NK-92 (cell line): ENCODE results near the gene TCEA2.

ENCODE experiments used
- DNase-seq: peaks from one replicate; lab custom pipeline; 2025; ENCODE audit not compliant: unreplicated experiment; lab: John Stamatoyannopoulos, UW

The TCEA2 gene

GRCh38 chr20:64090165-64090564 is 27.2 kb downstream of the TCEA2 start:
- DNase-seq: no peak

- DNase-seq: no peak
Observed at GRCh38 chr20:64091340-64091739, 28.3 kb downstream of the TCEA2 start.

GRCh38 chr20:64091770-64092169 is 28.8 kb downstream of the TCEA2 start:
- no peak for DNase-seq

- no peak for DNase-seq
Observed at GRCh38 chr20:64092258-64093012, 29.4 kb downstream of the TCEA2 start.

GRCh38 chr20:64093013-64093503 is 30.1 kb downstream of the TCEA2 start:
- DNase-seq: no peak

GRCh38 chr20:64095455-64095854 is 32.5 kb downstream of the TCEA2 start:
- no peak for DNase-seq

- no peak for DNase-seq
Observed at GRCh38 chr20:64095927-64096326, 32.9 kb downstream of the TCEA2 start.

GRCh38 chr20:64096535-64096934 is 33.5 kb downstream of the TCEA2 start:
- no peak for DNase-seq

- no peak for DNase-seq
Observed at GRCh38 chr20:64098471-64099013, 35.5 kb downstream of the TCEA2 start.

GRCh38 chr20:64099086-64099786 is 36.2 kb downstream of the TCEA2 start:
- DNase-seq: no peak

GRCh38 chr20:64099880-64100565 is 37.0 kb downstream of the TCEA2 start:
- DNase-seq: no peak

- DNase-seq: no peak
Observed at GRCh38 chr20:64100566-64100888, 37.5 kb downstream of the TCEA2 start.

- DNase-seq: no peak
Observed at GRCh38 chr20:64100946-64101688, 38.1 kb downstream of the TCEA2 start.

- DNase-seq: no peak
Observed at GRCh38 chr20:64101731-64102621, 39.0 kb downstream of the TCEA2 start.

GRCh38 chr20:64102647-64103354 is 39.8 kb downstream of the TCEA2 start:
- DNase-seq: no peak

GRCh38 chr20:64103871-64104666 is 41.1 kb downstream of the TCEA2 start:
- no peak for DNase-seq

GRCh38 chr20:64104667-64105451 is 41.9 kb downstream of the TCEA2 start:
- DNase-seq: no peak
